HG03575 (cell line): Measurements from ENCODE around the gene SETBP1.
A peak's percentile ranks its signal among the peaks of the same experiment; 100 is the strongest.

ENCODE experiments used
- ATAC-seq: cut with Tn5 transposase; IDR thresholded peaks from one replicate; pipeline ENCODE4 v1.9.1; 2021; ENCODE audit not compliant: unreplicated experiment, insufficient number of reproducible peaks, low FRiP score; ENCODE audit errors: extremely low read depth

SETBP1 gene

DNA sequence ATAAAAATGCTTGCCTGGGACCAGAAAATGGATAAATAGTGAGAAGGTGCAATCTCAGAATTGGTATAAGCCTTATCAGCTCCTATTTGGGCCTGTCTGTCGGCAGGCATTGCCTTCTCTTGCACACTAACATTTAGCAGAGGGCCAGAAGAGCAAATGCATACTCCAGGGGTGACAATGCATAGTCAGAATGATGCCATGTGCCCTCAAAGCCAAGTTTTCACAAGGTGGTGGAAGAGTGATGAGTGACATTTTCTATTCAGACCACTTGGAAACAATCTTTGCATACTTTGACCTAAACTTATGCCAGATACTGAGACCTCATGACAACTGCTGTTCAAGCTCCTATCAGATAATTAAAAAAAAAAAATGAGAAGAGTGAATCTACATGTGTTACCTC, 276.3 kb downstream of the SETBP1 start:
- ATAC-seq: no peak

DNA sequence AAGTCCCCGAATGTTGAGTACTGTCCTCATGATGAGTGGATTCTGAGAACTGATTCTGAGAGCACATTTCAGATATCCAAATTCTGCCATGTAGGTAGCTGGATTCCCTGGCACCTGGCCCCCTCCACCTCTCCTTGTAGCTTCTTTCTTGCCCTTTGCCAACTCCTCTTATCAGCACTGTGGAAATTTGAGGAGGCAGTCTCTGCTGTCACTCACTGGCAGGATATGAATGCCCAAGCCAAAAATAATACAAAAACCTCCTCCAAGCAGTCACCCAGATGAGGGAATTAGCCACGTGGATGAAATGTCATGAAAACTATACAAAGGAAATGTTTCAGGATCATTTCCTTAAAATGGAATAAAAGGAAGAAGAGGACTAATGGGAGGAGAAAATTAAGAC, 276.8 kb downstream of the SETBP1 start:
- ATAC-seq: no peak

DNA sequence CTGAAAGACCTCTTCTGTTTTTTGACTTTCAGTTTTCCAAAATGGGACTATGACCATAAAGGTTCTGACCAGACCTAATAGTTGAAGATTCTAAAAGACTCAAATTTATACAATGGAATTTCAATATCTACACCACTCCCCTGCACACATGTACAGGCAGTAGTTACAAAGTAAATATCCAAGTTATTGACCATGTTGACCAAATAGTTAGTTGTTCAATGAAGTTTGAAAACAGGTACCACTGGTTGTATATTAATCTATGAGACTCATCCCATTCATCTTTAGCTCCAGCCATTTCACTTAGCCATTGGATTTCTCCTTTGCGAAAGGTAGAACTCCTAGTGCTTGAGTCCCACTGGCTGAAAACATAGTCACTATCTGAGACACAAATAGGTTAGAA, 277.4 kb downstream of the SETBP1 start:
- ATAC-seq: no peak

DNA sequence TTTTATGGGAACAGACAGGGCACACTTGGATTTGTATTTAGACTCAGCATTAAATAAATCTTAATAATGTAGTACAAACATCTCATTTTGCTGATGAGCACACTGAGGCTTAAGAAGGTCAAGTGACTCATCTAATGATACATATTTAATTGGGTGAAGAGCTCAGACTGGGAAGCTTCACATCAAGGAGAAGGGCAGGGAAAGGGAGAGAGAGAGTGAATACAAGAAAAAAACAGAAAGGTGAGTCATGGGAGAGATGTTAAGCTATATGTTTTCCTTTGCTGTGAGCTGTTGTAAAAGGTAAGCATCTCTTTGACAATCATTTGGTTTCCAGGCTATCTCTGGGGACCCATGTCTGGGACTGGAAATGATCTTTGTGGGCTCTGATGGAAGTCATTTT, 277.8 kb downstream of the SETBP1 start:
- no peak for ATAC-seq

DNA sequence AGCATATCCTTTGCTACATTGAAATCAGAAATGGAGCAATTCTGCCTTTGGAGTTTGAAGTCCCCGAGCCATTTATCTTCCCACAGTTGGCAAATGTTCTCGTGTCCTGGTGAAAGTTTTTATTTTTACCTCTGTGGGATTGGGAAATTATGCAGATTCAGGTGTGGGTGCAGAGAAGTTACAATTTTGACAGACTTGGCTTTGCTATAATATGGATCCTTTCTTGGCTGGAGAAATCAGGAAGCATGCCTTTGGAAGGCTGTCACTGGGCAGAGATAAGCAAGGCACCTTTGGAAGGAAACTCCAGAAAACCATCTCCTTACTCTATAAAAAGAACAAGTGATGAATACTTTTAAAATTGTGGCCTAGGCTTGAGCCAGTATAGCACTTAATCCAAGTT, 278.3 kb downstream of the SETBP1 start:
- no peak for ATAC-seq

DNA sequence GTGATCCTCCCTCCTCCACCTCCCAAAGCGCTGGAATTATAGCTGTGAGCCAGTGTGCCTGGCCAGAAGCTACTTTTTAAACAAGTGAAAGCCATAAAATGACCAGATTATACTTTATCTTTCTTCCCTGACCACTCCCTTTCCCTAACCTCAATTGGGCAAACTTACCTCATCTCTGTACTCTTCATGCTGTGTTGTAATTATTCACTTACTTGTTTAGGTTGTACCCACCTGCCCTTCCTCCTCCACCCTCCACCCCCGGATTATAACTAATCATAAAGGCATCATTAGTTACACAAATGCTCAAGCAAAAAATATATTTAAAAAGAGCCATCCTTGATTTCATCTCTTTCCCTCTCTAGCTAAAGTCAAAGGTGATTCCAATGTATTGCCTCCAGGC, 279.9 kb downstream of the SETBP1 start:
- no peak for ATAC-seq

DNA sequence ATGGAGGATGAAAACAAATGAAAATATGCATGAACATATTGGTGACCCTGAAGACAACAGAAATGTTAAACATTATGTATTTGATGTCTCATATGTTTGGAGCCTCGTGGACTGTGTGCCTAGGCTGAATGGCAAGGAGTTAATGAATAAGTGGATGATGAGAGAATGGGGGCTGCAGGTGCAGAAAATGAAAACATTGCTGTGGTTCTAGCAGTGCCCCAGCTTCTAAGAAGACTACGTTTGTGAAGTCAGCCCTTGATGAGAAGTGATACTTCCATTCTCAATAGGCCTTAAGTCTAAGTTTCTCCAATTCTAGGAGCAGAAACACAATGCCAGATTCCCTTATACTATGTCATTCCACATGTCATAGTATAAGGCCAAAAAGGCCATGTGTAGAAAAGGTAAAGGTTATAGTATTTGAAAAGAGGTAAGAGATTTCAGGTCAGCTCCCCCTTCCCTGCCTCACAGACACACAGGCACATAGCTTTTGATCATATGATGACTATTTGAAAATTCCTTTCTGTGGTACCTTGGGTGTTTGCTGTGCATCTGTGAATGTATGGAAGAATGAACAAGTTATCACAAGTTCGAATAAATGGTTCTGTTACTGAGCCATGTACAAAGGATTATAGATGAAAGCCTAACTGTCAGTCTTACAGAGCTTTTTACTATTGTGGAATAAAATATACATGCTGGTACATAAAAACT, 280.8 kb downstream of the SETBP1 start:
- ATAC-seq: no peak

DNA sequence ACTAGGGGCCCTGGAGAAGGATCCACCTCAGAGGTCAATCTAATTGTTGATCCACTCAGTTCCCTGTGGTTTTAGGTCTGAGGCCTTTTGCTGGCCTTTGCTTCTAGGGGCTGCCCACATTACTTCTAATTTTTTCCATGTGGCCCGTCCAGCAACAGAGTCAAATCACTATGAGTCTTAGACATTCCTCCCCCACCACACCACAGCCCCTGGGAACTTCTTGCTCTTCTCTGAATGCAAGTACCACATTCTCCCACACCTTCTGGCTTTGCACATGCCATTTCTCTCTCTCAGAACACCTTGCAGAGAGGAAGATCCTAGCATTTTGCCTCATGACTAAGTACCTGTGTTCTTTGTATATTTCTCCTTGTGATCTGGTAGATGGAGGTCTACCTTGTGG, 286.9 kb downstream of the SETBP1 start:
- no peak for ATAC-seq

DNA sequence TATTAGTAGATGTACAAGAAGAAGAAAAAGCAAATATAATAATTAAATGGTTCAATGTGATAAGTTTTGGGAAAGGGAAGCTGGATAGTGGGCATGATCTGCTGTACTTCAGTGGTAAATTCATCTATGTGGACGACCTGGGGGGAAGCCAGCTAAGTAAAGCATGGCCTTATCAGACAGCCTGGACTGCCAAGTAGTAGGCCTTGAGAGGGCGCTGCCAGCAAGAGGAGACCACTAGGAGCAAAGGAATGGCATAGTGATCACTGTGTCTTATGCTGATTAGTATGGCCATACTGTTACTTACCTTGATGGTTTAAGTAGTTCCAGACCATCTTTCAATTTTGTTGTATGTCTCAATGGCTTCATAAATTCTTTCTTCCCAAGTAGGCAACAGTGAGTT, 287.6 kb downstream of the SETBP1 start:
- ATAC-seq: no peak

DNA sequence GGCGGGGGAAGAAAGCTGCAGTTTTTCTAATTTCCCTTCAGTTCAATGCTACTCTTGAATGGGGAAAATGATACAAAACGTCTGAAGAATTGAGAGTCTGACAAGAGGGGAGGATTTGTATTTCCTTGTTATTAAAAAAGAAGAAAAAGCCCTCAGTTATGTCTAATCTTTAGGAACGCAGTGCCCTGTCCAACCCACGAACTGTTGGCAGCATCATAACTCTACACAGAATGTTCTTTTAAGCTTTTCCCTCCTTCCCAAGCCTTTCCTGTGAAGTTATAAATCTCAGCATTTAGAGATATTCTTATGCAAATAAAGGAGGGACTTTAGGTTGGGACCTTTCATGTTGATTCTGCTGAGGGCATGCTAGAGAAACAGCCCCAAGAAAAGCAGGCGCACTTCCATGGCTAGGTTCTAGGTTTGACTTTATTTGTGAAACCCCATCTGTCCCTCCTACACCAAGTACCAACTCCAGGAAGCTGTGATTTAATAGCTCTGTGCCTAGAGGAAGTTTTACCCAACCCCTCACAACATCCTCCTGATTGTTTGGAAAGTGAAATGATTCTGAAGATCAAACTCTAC, 288.6 kb downstream of the SETBP1 start:
- ATAC-seq: no peak

DNA sequence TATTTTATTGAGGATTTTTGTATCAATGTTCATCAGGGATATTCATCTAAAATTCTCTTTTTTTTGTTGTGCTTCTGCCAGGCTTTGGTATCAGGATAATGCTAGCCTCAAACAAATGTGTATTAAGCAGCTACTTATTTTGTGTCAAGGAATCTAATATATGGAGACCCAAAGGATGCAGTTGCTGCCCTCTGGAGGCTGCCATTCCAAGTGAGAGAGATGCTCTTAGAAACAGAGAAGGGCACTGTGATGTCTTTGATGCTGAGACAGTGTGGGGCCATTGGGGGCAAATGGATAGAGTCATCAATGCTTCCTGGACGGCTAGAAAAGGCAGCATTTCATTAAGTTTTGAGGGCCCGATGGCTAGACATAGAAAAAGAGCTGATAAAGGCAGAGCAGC, 292.6 kb downstream of the SETBP1 start:
- ATAC-seq: no peak

DNA sequence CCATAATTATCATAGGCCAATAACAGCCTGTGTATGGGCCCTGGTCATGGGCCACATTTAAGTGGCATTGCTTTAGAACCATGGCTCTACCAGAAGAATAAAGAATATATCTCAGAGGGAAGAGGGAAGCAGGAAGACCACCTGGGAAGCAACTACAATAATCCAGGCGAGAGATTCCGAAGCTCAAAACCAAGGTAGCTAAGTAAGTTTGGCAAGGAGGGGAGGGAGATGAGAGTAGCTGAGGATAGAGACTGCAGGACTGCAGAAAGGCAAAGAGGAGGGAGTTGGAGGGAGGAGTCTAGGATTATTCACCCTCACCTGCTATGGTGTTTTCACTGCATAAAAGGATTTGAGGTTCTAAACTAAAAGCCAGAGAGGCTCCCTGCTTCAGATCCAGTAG, 293.5 kb downstream of the SETBP1 start:
- no peak for ATAC-seq

DNA sequence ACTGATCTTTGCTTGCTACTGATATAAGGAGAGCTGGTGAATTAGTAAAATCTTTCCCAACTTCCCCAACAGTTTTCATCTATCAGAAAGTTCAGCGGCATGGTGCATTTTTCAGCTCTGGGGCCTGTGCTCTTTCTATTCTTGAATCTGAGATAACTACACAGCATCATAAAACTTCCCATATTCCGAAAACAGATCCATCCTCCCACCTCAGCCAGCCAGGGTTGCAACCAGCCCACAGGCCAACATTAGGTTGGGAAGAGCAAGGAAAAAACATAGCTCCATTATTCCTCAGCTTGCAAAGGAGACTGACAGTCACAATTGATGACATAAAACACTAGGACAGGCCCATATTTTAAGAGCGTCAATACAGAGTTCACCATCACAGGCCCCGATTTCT, 297.2 kb downstream of the SETBP1 start:
- no peak for ATAC-seq

DNA sequence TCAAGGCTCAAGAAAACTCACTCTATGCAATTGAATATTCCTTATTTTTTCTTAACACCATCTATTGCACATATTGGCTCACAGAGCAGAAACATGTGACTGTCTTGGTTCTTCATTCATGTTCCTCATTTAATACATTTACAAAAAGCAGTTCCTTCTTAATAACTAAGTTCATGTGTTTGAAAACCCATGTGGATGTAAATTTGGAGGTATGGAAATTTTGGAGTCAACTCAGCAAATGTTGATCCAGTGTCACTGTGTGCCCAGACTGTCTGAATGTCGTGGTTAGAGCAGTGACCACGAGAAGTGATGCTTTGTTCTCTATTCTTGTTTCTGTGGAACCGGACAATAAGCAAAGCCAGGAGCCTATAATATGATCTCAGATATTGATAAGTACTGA, 299.1 kb downstream of the SETBP1 start:
- no peak for ATAC-seq

DNA sequence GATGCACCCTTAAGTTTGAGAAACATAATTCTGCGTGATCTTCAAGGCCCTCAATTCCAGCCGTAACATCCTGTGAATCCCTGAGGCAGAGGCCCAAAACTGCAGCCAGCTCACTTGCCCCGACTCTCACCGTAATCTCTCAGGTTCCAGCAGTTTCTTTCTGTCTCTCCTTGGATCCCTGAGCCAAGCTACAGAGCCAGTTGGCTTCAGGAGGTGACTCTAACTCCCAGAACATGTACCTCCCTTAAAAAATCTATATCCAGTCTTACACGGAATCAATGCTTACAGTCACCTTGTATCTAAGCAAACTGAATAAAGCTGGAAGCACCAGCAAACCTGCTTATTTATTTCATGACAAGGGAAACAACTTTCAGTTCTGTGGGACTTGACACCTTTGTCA, 300.4 kb downstream of the SETBP1 start:
- no peak for ATAC-seq

DNA sequence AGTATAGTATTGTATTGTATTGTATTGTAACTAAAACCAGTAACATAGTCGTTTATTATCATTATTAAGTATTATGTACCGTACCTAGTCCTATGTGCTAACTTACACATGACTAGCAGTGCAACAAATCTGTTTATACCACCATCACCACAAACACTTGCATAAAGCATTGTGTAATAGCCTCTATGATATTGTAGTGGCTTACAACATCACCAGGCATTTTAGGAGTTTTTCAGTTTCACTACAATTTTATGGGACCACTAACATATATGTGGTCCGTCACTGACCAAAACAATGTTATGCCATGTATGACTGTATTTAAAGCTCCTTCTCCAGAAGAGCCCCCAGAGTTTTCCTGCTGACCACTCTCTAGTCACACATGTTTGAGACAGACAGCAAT, 306.2 kb downstream of the SETBP1 start:
- no peak for ATAC-seq

DNA sequence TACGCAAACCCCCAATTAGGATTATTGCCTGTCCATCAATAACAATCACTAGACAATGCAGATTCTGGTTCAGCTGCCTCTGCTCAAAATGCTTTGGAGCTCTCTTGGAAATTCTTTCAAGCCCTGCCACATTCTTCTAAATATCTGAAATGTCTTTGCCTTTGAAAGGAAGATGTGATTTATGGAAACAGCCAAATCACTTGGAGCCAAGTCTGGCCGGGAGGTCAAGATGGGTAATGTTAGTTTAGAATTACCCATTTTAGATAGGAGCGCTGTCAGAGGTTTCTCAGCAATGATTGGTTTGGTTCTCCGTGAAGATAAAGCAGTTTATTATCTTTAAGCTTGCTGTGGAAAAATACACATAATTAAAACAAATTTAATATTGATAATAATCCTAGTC, 306.7 kb downstream of the SETBP1 start:
- no peak for ATAC-seq

DNA sequence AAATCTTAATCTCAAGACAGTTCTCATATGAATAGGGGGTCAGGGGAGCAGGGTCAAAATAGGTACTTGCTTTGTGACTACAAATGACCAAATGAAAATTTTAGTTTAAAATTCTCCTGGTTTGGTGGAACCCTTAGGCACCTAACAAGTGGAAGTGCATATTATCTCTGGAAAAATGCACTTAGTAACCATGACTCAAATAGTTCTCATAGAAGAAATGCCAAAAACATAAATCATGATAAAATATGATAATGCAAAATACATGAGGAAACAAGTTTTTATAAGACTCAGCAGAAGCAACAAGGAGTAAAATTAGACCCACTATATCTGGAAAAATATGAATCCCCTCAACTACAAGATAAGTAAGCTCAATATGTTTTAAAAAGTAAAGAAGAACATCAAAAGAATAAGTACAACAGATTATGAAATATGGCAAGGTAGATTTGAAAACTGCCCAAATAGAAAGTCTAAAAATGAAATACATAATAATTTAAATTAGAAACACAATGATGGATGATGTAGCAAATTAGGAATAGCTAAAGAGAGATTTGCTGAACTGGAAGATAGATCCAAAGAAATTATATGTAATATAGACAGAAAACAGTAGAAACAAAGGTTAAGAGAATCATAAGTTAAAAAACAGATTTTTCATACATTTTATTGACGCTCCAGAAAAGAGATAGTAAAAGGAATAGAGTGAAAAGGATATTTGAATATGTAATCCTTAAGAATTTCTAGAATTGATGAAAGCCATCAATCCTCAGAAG, 308.3 kb downstream of the SETBP1 start:
- ATAC-seq: no peak

DNA sequence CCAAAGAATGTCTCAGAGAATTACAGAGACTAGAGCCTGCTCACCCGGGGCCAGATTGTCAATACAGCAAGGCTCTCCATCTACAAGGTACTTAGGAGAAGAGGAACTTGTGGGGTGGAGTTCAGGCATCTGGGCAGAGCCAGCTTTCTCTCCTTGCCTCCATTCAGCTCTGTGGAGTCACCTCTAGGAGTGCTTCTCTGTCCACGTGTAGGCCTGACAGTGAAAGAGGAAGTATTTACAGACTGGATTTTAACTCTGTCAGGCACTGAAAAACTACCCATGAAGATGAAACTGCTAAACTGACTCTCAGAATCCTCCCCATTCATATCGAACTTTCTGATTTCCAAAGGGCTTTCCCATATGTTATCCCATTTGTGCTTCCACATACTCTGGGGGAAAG, 315.6 kb downstream of the SETBP1 start:
- ATAC-seq: peak; percentile 49

DNA sequence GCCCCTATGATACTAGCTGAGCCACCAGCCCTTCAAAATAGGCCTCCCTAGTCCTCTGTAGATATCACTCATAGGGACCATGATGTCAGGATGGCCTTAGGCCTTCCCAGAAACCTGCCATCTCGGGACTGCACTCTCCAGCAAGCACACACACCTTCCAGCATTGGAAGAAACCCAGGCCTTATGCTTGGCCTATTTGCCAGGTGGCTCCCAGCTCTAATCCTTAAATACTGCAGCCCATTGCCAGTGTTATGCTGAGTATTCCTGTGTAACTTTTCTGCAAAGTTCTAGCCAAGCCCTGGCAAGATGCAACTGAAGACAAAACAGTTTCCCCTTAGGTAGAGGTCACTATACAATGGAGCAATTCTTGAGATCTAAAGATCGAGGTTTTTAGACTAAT, 316.5 kb downstream of the SETBP1 start:
- ATAC-seq: no peak
